ENCODE measurements around the gene C2orf76. TPM values are rescaled to one million over a fixed set of nuclear protein-coding genes. Genes with fewer than 3 reads are reported as not detected.

C2orf76 gene
- total RNA-seq, 4 donors from 2014 or later = 6.7 to 10.6 (median 9.3) TPM

GRCh38 chr2:119293900-119294299 lies 72.7 kb downstream of the C2orf76 start:
- no peak for DNase-seq (ENCODE audit: low spot score in 2 of 2)
- 79% methylated on average over 7 of the region's 7 CpGs for WGBS
- no peak for TF ChIP-seq EP300 (IDR thresholded peaks at IDR 0.05)
- no peak for TF ChIP-seq CTCF (IDR thresholded peaks at IDR 0.05)
- no peak for TF ChIP-seq POLR2AphosphoS5 (IDR thresholded peaks at IDR 0.05)
- TF ChIP-seq POLR2A (IDR thresholded peaks at IDR 0.05) = no peak
- Histone ChIP-seq H3K4me3 (no peak overlapping the region), H3K27ac (no peak overlapping the region), H3K36me3 (no peaks in the 10 kb centered on the region), H3K9me3 (no peaks in the 10 kb centered on the region), H3K4me1 (no peaks in the 10 kb centered on the region), H3K27me3 (no peaks in the 10 kb centered on the region)

- no peaks in the 10 kb centered on the region for H3K27me3 ChIP-seq
- no peak for DNase-seq (ENCODE audit: low spot score in 2 of 2)
- no peak overlapping the region for H3K4me3 ChIP-seq
- 92% methylated on average over 2 of the region's 2 CpGs for WGBS
- H3K9me3 ChIP-seq = no peaks in the 10 kb centered on the region
- no peak overlapping the region for H3K27ac ChIP-seq
- TF ChIP-seq POLR2A (IDR thresholded peaks at IDR 0.05) (no peak), EP300 (IDR thresholded peaks at IDR 0.05) (no peak), CTCF (IDR thresholded peaks at IDR 0.05) (no peak), POLR2AphosphoS5 (IDR thresholded peaks at IDR 0.05) (no peak)
- no peaks in the 10 kb centered on the region for H3K36me3 ChIP-seq
- H3K4me1 ChIP-seq = no peaks in the 10 kb centered on the region
These were observed 73.4 kb downstream of the C2orf76 start for GRCh38 chr2:119293254-119293653.

- Histone ChIP-seq H3K27ac (no peak overlapping the region), H3K4me3 (no peak overlapping the region), H3K4me1 (no peaks in the 10 kb centered on the region), H3K36me3 (no peaks in the 10 kb centered on the region), H3K9me3 (no peaks in the 10 kb centered on the region), H3K27me3 (no peaks in the 10 kb centered on the region)
- TF ChIP-seq POLR2AphosphoS5 (IDR thresholded peaks at IDR 0.05) = no peak
- TF ChIP-seq CTCF (IDR thresholded peaks at IDR 0.05) = no peak
- TF ChIP-seq POLR2A (IDR thresholded peaks at IDR 0.05) = no peak
- TF ChIP-seq EP300 (IDR thresholded peaks at IDR 0.05) = no peak
- no peak for DNase-seq (ENCODE audit: low spot score in 2 of 2)
- WGBS = 79% methylated on average over 8 of the region's 8 CpGs
These were observed 74.4 kb downstream of the C2orf76 start for GRCh38 chr2:119292226-119292625.

GRCh38 chr2:119291588-119292167 lies 75.0 kb downstream of the C2orf76 start:
- TF ChIP-seq EP300 (IDR thresholded peaks at IDR 0.05) (no peak), POLR2A (IDR thresholded peaks at IDR 0.05) (no peak), POLR2AphosphoS5 (IDR thresholded peaks at IDR 0.05) (no peak), CTCF (IDR thresholded peaks at IDR 0.05) (no peak)
- Histone ChIP-seq H3K27me3 (no peaks in the 10 kb centered on the region), H3K36me3 (peaks cover 5% of the 10 kb centered on the region), H3K4me1 (no peaks in the 10 kb centered on the region), H3K4me3 (no peak overlapping the region), H3K9me3 (no peaks in the 10 kb centered on the region), H3K27ac (no peak overlapping the region)
- DNase-seq (ENCODE audit: low spot score in 2 of 2) = no peak
- WGBS = 90% methylated on average over 8 of the region's 8 CpGs

GRCh38 chr2:119290859-119291587 lies 75.6 kb downstream of the C2orf76 start:
- H3K9me3 ChIP-seq = no peaks in the 10 kb centered on the region
- no peaks in the 10 kb centered on the region for H3K27me3 ChIP-seq
- WGBS = 59% methylated on average over 15 of the region's 15 CpGs
- no peak for TF ChIP-seq POLR2A (IDR thresholded peaks at IDR 0.05)
- no peak for TF ChIP-seq EP300 (IDR thresholded peaks at IDR 0.05)
- TF ChIP-seq CTCF (IDR thresholded peaks at IDR 0.05) = peak in 1 of 2 donors; percentile 31
- TF ChIP-seq POLR2AphosphoS5 (IDR thresholded peaks at IDR 0.05) = no peak
- no peak overlapping the region for H3K4me3 ChIP-seq
- DNase-seq (ENCODE audit: low spot score in 2 of 2) = peak in 1 of 2 donors; percentile 77
- H3K36me3 ChIP-seq = peaks cover 7% of the 10 kb centered on the region
- H3K27ac ChIP-seq = no peak overlapping the region
- H3K4me1 ChIP-seq = no peaks in the 10 kb centered on the region
